DMS114 treated with DMSO at 0.1 percent for 48 hours (cell line): ENCODE results near the gene FARP1.

Source experiments
- DNase-seq: peaks from one replicate; lab custom pipeline; 2025; ENCODE audit not compliant: unreplicated experiment; lab: John Stamatoyannopoulos, UW

FARP1 gene

GRCh38 chr13:98279473-98280175 lies 136.7 kb downstream of the FARP1 start:
- DNase-seq, result no peak

GRCh38 chr13:98280176-98280510 lies 137.2 kb downstream of the FARP1 start:
- DNase-seq, result no peak

GRCh38 chr13:98284679-98285078 lies 141.8 kb downstream of the FARP1 start:
- no peak for DNase-seq

- no peak for DNase-seq
Observed at GRCh38 chr13:98285317-98285716, 142.4 kb downstream of the FARP1 start.

GRCh38 chr13:98285852-98286594 lies 143.1 kb downstream of the FARP1 start:
- DNase-seq, result no peak

- DNase-seq, result no peak
Observed at GRCh38 chr13:98286799-98287198, 143.9 kb downstream of the FARP1 start.

- no peak for DNase-seq
Observed at GRCh38 chr13:98288211-98288610, 145.3 kb downstream of the FARP1 start.

GRCh38 chr13:98289339-98289945 lies 146.5 kb downstream of the FARP1 start:
- DNase-seq, result no peak

- DNase-seq, result no peak
Observed at GRCh38 chr13:98290261-98290660, 147.4 kb downstream of the FARP1 start.

- no peak for DNase-seq
Observed at GRCh38 chr13:98291658-98292057, 148.8 kb downstream of the FARP1 start.

GRCh38 chr13:98293103-98293502 lies 150.2 kb downstream of the FARP1 start:
- DNase-seq, result no peak

- no peak for DNase-seq
Observed at GRCh38 chr13:98293570-98294142, 150.8 kb downstream of the FARP1 start.

GRCh38 chr13:98295371-98295770 lies 152.5 kb downstream of the FARP1 start:
- no peak for DNase-seq

- no peak for DNase-seq
Observed at GRCh38 chr13:98297051-98297450, 154.2 kb downstream of the FARP1 start.

- no peak for DNase-seq
Observed at GRCh38 chr13:98297745-98298144, 154.9 kb downstream of the FARP1 start.

GRCh38 chr13:98298599-98298998 lies 155.7 kb downstream of the FARP1 start:
- DNase-seq, result no peak

- DNase-seq, result no peak
Observed at GRCh38 chr13:98299235-98299965, 156.5 kb downstream of the FARP1 start.

- no peak for DNase-seq
Observed at GRCh38 chr13:98299966-98300350, 157.1 kb downstream of the FARP1 start.

- DNase-seq, result no peak
Observed at GRCh38 chr13:98300956-98301641, 158.2 kb downstream of the FARP1 start.

GRCh38 chr13:98301721-98302120 lies 158.8 kb downstream of the FARP1 start:
- DNase-seq, result no peak

GRCh38 chr13:98303858-98304257 lies 161.0 kb downstream of the FARP1 start:
- no peak for DNase-seq
